ENCODE results near the gene GAS2. TPM values are rescaled to one million over a fixed set of nuclear protein-coding genes. Genes with fewer than 3 reads are reported as not detected.

Gene GAS2
- total and polyA plus RNA-seq, 9 of the 15 experiments (the other 6 are each of a cell fraction or from before 2014, with no cell fraction given), result 0.77 to 1.9 (median 1.1) TPM

DNA sequence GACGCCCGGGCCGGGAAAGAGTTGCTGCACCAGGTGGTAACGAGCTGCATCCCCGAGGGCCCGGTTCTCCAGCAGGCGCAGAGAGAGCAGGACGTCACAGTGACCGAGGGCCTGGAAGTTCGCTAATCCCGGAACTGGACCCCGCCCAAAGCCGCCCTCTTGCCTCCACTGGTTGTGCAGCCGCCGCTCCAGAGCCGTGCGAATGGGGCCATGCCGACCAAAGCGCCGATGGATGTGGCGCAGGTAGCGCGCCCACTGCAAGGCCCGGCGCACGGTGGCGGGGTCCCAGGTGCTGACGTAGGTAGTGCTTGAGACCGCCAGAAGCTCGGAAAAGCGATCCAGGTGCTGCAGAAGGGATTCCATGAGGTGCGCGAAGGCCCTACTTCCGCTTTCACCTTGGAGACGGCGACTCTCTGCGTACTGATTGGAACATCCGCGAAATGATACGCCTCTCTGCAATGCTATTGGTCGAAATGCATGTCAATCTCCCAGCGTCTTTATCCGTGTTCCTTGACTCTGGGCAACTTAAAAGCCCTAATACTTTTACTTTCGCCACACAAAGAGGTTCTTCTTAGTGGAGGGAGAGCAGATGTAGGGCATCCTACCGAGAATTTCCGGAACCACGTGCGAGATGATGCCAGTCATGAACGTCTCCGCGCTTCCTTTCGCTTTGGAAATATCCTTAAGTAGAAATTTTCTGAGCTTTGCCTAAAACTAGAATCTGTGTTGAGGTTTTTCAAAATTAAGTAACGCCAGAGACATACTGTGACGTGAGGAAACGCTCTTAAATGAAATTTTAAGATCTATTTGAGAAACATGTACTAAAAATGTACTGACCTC, 40.7 kb upstream of the GAS2 start, which contains the start of gene FANCF (continued):
- TF ChIP-seq HDAC6 (IDR thresholded peaks at IDR 0.05; ENCODE audit: low read depth, low read length) (no peak), FOS (IDR thresholded peaks at IDR 0.05; ENCODE audit: extremely low read depth, insufficient read length) (peak; percentile 98), GATAD2A (IDR thresholded peaks at IDR 0.05) (no peak), HCFC1 (IDR thresholded peaks at IDR 0.05; ENCODE audit: low read depth, low read length) (no peak), POLR2AphosphoS5 (IDR thresholded peaks at IDR 0.05; ENCODE audit: control insufficient read depth, insufficient read depth, low read depth, low read length) (peak; percentile 57; the same call in 1 of the 2 replicates), OTX1 (CRISPR knock-in tag; IDR thresholded peaks at IDR 0.05) (no peak), ZNF146 (CRISPR knock-in tag; IDR thresholded peaks at IDR 0.05; ENCODE audit: unreplicated experiment) (no peak), MLLT1 (IDR thresholded peaks at IDR 0.05) (peak in 1 of 2 experiments; percentile 83; a peak in 2 of 4 replicates), DPF2 (IDR thresholded peaks at IDR 0.05) (no peak), MYBL2 (IDR thresholded peaks at IDR 0.05; ENCODE audit: low read depth) (no peak), MYBL2 (CRISPR knock-in tag; IDR thresholded peaks at IDR 0.05; ENCODE audit: borderline replicate concordance) (no peak), ZBTB40 (IDR thresholded peaks at IDR 0.05) (peak; percentile 86), ZBTB40 (CRISPR knock-in tag; IDR thresholded peaks at IDR 0.05) (no peak)

All from K562 (cell line).